Liver (tissue), 9 donors: ENCODE data around the gene LIPJ. TPM values are rescaled to one million over a fixed set of nuclear protein-coding genes. Genes with fewer than 3 reads are reported as not detected.

Experiments
- DNase-seq: peaks from one replicate; pipeline ENCODE4 v3.0.0-alpha.2; 2017; ENCODE audit warnings: low spot score
- H3K27ac ChIP-seq, 2 donors: one replicate each; pipeline ENCODE4 v1.7.0; 2013; ENCODE audit warnings: inconsistent platforms in 2 of 2, low read length in 2 of 2, control low read depth in 1 of 2, low read depth in 1 of 2, mild to moderate bottlenecking in 1 of 2
- H3K27me3 ChIP-seq, 4 donors: one replicate each; pipeline versions ENCODE4 v1.6.1 to v1.7.0; 2013; ENCODE audit warnings: low read length in 3 of 4, inconsistent platforms in 1 of 4, mild to moderate bottlenecking in 1 of 4, moderate library complexity in 1 of 4; ENCODE audit not compliant: control insufficient read depth in 4 of 4, insufficient read depth in 4 of 4
- H3K36me3 ChIP-seq, 4 donors: one replicate each; pipeline versions ENCODE4 v1.6.1 to v1.7.0; 2013; ENCODE audit warnings: low read length in 3 of 4, mild to moderate bottlenecking in 3 of 4, low read depth in 1 of 4, moderate library complexity in 1 of 4; ENCODE audit not compliant: control insufficient read depth in 4 of 4, insufficient read depth in 3 of 4
- H3K4me1 ChIP-seq, 4 donors: one replicate each; pipeline versions ENCODE4 v1.6.1 to v1.7.0; 2013; ENCODE audit warnings: low read length in 3 of 4, mild to moderate bottlenecking in 3 of 4, moderate library complexity in 1 of 4; ENCODE audit not compliant: control insufficient read depth in 4 of 4, insufficient read depth in 4 of 4
- H3K4me3 ChIP-seq, 3 donors: one replicate each; pipeline versions ENCODE4 v1.6.1 to v1.7.0; 2013; ENCODE audit warnings: low read length in 3 of 3, control low read depth in 1 of 3, low read depth in 1 of 3, mild to moderate bottlenecking in 1 of 3
- H3K9ac ChIP-seq, 2 donors: one replicate each; pipeline ENCODE4 v1.7.0; 2013; ENCODE audit warnings: low read length in 2 of 2, mild to moderate bottlenecking in 2 of 2, moderate library complexity in 2 of 2, control low read depth in 1 of 2, low read depth in 1 of 2
- H3K9me3 ChIP-seq, 4 donors: one replicate each; pipeline versions ENCODE4 v1.6.1 to v1.7.0; 2013; ENCODE audit warnings: low read length in 3 of 4; ENCODE audit not compliant: control insufficient read depth in 4 of 4
- CTCF ChIP-seq: fragments of 150-350 bp; IDR thresholded peaks from 2 replicates; pipeline ENCODE4 v1.5.1; 2017; ENCODE audit warnings: improper control_type of control experiment, low read depth, low read length; ENCODE audit not compliant: missing input control
- FOXA1 ChIP-seq: IDR thresholded peaks from 2 replicates; pipeline ENCODE4 v1.6.1; 2016; ENCODE audit warnings: antibody characterized with exemption
- GABPA ChIP-seq, 2 donors: IDR thresholded peaks in 1 of 2; conservative IDR thresholded peaks in 1 of 2; 2 replicates each; pipeline ENCODE4 v1.6.1; 2016; ENCODE audit warnings: antibody characterized with exemption in 2 of 2, mild to moderate bottlenecking in 1 of 2, moderate library complexity in 1 of 2
- HNF4A ChIP-seq, 2 donors: conservative IDR thresholded peaks; 2 replicates each; pipeline ENCODE4 v1.6.1; 2016; ENCODE audit warnings: antibody characterized with exemption in 2 of 2, mild to moderate bottlenecking in 2 of 2
- HNF4G ChIP-seq: IDR thresholded peaks from 2 replicates; pipeline ENCODE4 v1.6.1; 2016; ENCODE audit warnings: antibody characterized with exemption
- JUND ChIP-seq, 2 donors: IDR thresholded peaks; 2 replicates each; pipeline ENCODE4 v1.6.1; 2016; ENCODE audit warnings: antibody characterized with exemption in 2 of 2
- NR2F2 ChIP-seq: IDR thresholded peaks from 2 replicates; pipeline ENCODE4 v1.6.1; 2016; ENCODE audit warnings: antibody characterized with exemption
- RAD21 ChIP-seq, 2 donors: IDR thresholded peaks; 2 replicates each; pipeline ENCODE4 v1.6.1; 2016; ENCODE audit warnings: antibody characterized with exemption in 2 of 2, mild to moderate bottlenecking in 2 of 2
- REST ChIP-seq: IDR thresholded peaks from 2 replicates; pipeline ENCODE4 v1.6.1; 2016; ENCODE audit warnings: antibody characterized with exemption, mild to moderate bottlenecking
- RXRA ChIP-seq, 2 donors: IDR thresholded peaks; 2 replicates each; pipeline ENCODE4 v1.6.1; 2017 to 2018; ENCODE audit warnings: antibody characterized with exemption in 2 of 2, mild to moderate bottlenecking in 1 of 2
- TAF1 ChIP-seq: conservative IDR thresholded peaks from 2 replicates; pipeline ENCODE4 v1.6.1; 2016; ENCODE audit warnings: antibody characterized with exemption, mild to moderate bottlenecking
- YY1 ChIP-seq: IDR thresholded peaks from 2 replicates; pipeline ENCODE4 v1.6.1; 2016; ENCODE audit warnings: antibody characterized with exemption, mild to moderate bottlenecking
- WGBS: extraction: QIAGEN DNeasy Blood & Tissue Kit; methylation state at CpG from one replicate; pipeline ENCODE4 v1.1.7; 2013; 5-methylcytosine and 5-hydroxymethylcytosine counted together
- polyA plus RNA-seq, 2 donors: library from polyadenylated mRNA; stranded (reverse) in 1 of 2; unstranded in 1 of 2; fragments of 200-250 nt in 1 of 2; fragments of >200 nt in 1 of 2; fragmentation: Nextera tagmentation in 1 of 2; extraction: Ambion mirVana in 1 of 2; gene quantifications; one replicate each; pipeline versions ENCODE4 v1.2.1 to v1.2.3, GENCODE V29; 2013 to 2015
- total RNA-seq, 2 donors: library from RNA; depleted of rRNA; stranded (reverse); fragments of >200 nt; gene quantifications; one replicate each; pipeline ENCODE4 v1.2.3, GENCODE V29; 2014
- TF ChIP-seq, protein P1 (sequence below): IDR thresholded peaks from 2 replicates; pipeline ENCODE4 v1.6.1; 2016; ENCODE audit warnings: antibody characterized with exemption
- TF ChIP-seq, protein P2 (sequence below): IDR thresholded peaks from 2 replicates; pipeline ENCODE4 v1.6.1; 2016; ENCODE audit warnings: antibody characterized with exemption
- TF ChIP-seq, protein P3 (sequence below): IDR thresholded peaks from 2 replicates; pipeline ENCODE4 v1.6.1; 2016; ENCODE audit warnings: antibody characterized with exemption
- donor health status: healthy.
- donor health status: healthy.
- donor health status: healthy.
- donor health status: healthy.
- donor health status: healthy.

Gene LIPJ
- total and polyA plus RNA-seq, 4 donors, result 0.01 to 0.17 (median 0.11) TPM; not detected in 1

DNA sequence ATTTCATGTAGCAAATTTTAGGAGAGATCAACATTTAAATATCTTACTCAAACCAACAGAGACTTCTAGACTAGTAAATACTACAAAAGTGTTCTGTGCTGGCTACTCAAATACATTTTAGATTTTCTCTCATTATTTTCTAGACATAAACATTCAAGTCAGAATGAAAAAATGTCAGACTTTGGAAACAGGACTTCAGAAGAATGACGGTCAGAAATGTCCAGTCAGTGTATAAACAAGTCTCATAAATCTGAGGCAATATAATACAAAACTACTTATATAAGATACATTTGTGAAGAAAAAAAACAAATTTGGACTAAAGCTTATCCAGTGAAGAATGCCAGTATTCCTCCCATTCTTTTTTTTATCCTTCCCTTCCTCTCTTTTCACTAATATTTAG lies 29.3 kb upstream of the LIPJ start:
- Histone ChIP-seq H3K36me3 (no peaks in the 10 kb centered on the region), H3K27ac (no peak overlapping the region), H3K9ac (no peak overlapping the region), H3K27me3 (no peaks in the 10 kb centered on the region), H3K4me3 (no peak overlapping the region), H3K4me1 (peaks cover 0 to 4% (median 0%) of the 10 kb centered on the region in 4 donors), H3K9me3 (no peaks in the 10 kb centered on the region)
- 90% methylated on average over 1 of the region's 1 CpG for WGBS
- DNase-seq, result no peak
- TF ChIP-seq REST (no peak), YY1 (no peak), HNF4A (conservative IDR thresholded peaks at IDR 0.05) (no peak), HNF4G (no peak), TAF1 (no peak), CTCF (no peak), RXRA (IDR thresholded peaks at IDR 0.05) (no peak)
- TF ChIP-seq, protein P1, sequence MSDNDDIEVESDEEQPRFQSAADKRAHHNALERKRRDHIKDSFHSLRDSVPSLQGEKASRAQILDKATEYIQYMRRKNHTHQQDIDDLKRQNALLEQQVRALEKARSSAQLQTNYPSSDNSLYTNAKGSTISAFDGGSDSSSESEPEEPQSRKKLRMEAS, result no peak
- TF ChIP-seq, protein P2, sequence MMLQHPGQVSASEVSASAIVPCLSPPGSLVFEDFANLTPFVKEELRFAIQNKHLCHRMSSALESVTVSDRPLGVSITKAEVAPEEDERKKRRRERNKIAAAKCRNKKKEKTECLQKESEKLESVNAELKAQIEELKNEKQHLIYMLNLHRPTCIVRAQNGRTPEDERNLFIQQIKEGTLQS, result no peak

DNA sequence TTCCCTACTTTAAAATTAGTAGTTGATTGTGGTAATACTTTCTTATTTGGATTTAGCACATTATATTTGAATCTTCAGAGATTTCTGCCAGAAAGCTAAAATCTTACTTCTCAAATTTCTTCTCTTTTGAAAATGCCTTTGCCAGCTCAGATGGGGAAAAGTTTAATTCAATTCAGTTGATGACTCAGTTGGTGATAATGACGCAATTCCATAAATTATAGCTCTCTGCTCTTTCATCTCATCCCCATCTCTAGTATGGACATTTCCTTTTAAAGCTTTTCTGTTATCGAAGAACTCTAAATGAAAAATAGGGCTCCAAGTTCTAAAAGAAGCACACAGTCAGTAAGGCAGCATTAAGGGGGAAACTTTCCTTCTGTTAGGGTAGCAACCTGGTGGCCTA lies 28.9 kb upstream of the LIPJ start:
- Histone ChIP-seq H3K36me3 (no peaks in the 10 kb centered on the region), H3K9ac (no peak overlapping the region), H3K4me3 (no peak overlapping the region), H3K27me3 (no peaks in the 10 kb centered on the region), H3K27ac (no peak overlapping the region), H3K4me1 (peaks cover 0 to 4% (median 0%) of the 10 kb centered on the region in 4 donors), H3K9me3 (no peaks in the 10 kb centered on the region)
- WGBS, result 93% methylated on average over 2 of the region's 2 CpGs
- DNase-seq, result no peak
- TF ChIP-seq, protein P3, sequence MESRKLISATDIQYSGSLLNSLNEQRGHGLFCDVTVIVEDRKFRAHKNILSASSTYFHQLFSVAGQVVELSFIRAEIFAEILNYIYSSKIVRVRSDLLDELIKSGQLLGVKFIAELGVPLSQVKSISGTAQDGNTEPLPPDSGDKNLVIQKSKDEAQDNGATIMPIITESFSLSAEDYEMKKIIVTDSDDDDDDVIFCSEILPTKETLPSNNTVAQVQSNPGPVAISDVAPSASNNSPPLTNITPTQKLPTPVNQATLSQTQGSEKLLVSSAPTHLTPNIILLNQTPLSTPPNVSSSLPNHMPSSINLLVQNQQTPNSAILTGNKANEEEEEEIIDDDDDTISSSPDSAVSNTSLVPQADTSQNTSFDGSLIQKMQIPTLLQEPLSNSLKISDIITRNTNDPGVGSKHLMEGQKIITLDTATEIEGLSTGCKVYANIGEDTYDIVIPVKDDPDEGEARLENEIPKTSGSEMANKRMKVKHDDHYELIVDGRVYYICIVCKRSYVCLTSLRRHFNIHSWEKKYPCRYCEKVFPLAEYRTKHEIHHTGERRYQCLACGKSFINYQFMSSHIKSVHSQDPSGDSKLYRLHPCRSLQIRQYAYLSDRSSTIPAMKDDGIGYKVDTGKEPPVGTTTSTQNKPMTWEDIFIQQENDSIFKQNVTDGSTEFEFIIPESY, result no peak
- TF ChIP-seq, protein P2, result no peak
- TF ChIP-seq HNF4G, result no peak
- no peak for TF ChIP-seq HNF4A (conservative IDR thresholded peaks at IDR 0.05)
- TF ChIP-seq RAD21 (IDR thresholded peaks at IDR 0.05), result no peak
- no peak for TF ChIP-seq JUND (IDR thresholded peaks at IDR 0.05)
- TF ChIP-seq GABPA (IDR thresholded peaks at IDR 0.05 in 1 of 2, conservative IDR thresholded peaks at IDR 0.05 in 1 of 2), result no peak
- TF ChIP-seq FOXA1, result no peak
- no peak for TF ChIP-seq NR2F2
